Mammary epithelial cell (primary cell): Measurements from ENCODE around the gene ILKAP.

ENCODE experiments used
- EZH2 ChIP-seq: IDR thresholded peaks from 2 replicates; pipeline ENCODE4 v1.6.1; 2012; ENCODE audit warnings: low read length, inconsistent platforms, borderline replicate concordance
- TF ChIP-seq, protein P1 (sequence below), 2 donors: IDR thresholded peaks in 1 of 2; conservative IDR thresholded peaks in 1 of 2; 2 replicates each; pipeline ENCODE4 v1.5.1; 2011 to 2012; ENCODE audit warnings: inconsistent platforms in 2 of 2, low read length in 2 of 2, mild to moderate bottlenecking in 2 of 2, control low read depth in 1 of 2, low read depth in 1 of 2; ENCODE audit not compliant: insufficient read depth in 1 of 2; ENCODE audit errors: extremely low read depth in 1 of 2

DNA sequence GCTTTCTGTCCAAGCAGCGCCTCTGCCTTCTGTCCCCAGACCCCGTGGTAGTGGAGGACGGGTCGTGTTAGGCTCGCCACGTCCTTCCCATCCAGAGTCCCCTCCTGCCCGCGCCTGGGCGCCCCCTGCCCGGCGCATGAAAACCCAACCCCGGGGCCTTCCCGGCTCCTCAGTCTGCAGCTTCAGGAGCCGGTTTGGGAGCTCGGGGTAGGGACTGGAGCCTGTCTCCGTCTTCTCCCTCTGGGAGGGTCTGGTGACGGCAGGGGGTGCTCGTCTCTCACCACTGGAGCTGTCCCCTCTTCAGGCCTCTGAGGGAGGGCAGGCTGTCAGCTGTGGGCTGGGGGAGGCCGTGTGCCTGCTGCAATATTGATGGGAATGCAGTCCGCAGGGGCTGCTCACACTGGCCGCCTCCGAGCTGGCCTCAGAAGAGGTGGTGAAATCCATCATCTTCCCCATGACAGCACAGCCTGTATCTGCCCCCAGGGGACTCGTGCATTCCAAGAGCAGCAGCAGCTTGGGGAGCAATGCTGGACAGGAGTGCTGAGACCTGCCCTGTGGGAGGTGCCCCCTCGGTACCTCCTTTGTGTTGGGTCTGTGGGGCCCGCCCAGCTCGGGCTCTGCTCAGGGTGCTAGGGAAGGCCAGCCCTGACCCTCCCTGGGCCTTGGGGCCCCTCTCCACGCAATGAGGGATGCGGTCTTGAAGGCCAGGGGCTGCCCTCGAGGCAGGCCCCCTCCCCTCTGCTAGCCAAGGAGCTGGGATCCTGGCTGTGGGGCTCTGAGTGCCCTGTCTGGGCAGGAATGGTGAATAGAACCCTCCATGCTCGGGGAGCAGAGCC lies 82.8 kb downstream of the ILKAP start:
- TF ChIP-seq, protein P1, sequence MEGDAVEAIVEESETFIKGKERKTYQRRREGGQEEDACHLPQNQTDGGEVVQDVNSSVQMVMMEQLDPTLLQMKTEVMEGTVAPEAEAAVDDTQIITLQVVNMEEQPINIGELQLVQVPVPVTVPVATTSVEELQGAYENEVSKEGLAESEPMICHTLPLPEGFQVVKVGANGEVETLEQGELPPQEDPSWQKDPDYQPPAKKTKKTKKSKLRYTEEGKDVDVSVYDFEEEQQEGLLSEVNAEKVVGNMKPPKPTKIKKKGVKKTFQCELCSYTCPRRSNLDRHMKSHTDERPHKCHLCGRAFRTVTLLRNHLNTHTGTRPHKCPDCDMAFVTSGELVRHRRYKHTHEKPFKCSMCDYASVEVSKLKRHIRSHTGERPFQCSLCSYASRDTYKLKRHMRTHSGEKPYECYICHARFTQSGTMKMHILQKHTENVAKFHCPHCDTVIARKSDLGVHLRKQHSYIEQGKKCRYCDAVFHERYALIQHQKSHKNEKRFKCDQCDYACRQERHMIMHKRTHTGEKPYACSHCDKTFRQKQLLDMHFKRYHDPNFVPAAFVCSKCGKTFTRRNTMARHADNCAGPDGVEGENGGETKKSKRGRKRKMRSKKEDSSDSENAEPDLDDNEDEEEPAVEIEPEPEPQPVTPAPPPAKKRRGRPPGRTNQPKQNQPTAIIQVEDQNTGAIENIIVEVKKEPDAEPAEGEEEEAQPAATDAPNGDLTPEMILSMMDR (conservative IDR thresholded peaks at IDR 0.05 in 1 of 2, IDR thresholded peaks at IDR 0.05 in 1 of 2; ENCODE audit: extremely low read depth in 1 of 2, insufficient read depth in 1 of 2, low read depth in 1 of 2, low read length in 2 of 2) = no peak
- no peak for TF ChIP-seq EZH2
